ENCODE measurements around the gene CHKB.

The CHKB gene

GRCh38 chr22:50544078-50544745 lies 38.4 kb downstream of the CHKB start:
- TF ChIP-seq, protein P1, sequence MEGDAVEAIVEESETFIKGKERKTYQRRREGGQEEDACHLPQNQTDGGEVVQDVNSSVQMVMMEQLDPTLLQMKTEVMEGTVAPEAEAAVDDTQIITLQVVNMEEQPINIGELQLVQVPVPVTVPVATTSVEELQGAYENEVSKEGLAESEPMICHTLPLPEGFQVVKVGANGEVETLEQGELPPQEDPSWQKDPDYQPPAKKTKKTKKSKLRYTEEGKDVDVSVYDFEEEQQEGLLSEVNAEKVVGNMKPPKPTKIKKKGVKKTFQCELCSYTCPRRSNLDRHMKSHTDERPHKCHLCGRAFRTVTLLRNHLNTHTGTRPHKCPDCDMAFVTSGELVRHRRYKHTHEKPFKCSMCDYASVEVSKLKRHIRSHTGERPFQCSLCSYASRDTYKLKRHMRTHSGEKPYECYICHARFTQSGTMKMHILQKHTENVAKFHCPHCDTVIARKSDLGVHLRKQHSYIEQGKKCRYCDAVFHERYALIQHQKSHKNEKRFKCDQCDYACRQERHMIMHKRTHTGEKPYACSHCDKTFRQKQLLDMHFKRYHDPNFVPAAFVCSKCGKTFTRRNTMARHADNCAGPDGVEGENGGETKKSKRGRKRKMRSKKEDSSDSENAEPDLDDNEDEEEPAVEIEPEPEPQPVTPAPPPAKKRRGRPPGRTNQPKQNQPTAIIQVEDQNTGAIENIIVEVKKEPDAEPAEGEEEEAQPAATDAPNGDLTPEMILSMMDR (IDR thresholded peaks at IDR 0.05), result no peak

DNA sequence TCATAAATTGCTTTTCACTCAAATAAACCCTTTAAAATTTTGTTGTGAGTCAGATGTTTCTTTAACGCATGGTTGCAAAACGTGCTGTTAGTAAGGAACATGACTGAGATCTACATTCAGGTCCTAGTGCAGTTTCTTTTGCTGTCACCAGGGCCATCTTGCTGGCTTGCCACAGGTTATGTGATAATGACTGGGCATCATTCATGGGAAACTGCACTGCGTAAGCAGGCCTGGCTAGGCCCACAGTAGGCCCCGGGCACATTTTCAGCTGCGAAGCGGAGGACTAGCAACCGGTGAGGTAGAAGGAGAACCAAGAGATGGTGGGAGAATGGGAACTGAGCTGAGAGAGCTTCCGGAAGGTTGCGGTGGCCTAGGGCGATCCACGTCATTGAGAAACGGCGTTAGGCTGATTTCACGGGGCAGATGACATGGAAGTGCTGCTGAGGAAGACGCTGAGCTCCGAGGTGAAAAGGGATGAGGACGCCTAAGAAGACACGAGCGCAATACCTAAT lies 40.2 kb downstream of the CHKB start:
- TF ChIP-seq, protein P1 (IDR thresholded peaks at IDR 0.05), result no peak

- TF ChIP-seq, protein P1 (IDR thresholded peaks at IDR 0.05), result no peak
Observed at GRCh38 chr22:50540381-50540780, 42.3 kb downstream of the CHKB start.

DNA sequence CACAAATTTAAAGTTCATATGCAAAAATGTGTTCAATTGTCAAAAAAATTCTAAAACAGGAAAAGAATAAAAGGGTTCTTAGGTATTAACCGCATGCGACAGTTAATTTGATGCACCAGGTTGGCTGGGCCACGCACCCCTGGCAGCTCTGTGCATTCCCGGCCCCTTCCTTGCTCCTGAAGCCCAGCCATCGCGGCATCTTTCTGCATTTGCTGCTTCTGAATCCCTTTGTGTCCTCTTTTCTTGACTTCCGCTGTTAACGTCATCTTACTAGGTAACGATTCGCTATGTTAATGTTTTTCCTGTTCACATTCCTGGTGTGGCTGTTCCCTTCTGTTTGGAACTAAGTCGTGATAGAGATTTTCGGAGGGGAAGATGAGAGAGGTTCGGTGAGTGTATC lies 44.9 kb downstream of the CHKB start:
- TF ChIP-seq, protein P1 (IDR thresholded peaks at IDR 0.05), result no peak

DNA sequence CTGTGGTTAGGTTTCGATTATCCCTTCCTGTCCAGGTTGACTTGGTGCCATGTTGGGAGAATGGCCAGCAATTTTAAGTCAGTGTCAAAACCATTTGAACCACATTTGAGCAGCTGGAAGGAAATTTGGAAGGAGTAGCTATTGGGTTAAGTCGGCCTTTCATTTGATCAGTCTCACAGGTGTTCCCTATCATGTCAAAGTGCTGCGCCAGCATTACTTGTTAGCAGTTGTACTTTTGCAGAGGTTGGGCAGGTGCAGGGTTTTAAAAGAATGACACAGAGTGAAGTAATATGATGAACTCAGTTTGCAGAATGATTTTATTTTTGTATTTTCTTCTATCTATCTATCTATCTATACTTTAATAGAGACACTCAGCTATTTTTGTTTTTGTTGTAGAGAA lies 46.4 kb downstream of the CHKB start:
- TF ChIP-seq, protein P1 (IDR thresholded peaks at IDR 0.05), result no peak

DNA sequence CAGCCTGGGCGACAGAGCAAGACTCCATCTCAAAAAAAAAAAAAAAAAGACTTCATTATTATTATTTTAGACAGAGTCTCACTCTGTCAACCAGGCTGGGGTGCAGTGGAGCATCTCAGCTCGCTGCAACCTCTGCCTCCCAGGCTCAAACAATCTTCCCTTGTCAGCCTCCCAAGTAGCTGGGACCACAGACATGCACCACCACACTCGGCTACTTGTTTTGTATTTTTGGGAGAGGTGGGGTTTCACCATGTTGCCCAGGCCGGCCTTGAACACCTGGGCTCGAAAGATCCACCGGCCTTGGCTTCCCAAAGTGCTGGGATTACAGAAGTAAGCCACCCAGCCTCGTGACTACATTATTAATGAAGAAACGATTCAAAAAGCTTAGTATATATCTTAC lies 47.5 kb downstream of the CHKB start:
- TF ChIP-seq, protein P1 (IDR thresholded peaks at IDR 0.05), result no peak

GRCh38 chr22:50532824-50533796 lies 49.5 kb downstream of the CHKB start:
- TF ChIP-seq, protein P1 (IDR thresholded peaks at IDR 0.05), result no peak

Measured in LNCAP (cell line).